PFSK-1 (cell line): ENCODE results near the gene FSTL4.

ENCODE experiments used
- FOXP2 ChIP-seq: optimal IDR thresholded peaks from 2 replicates; pipeline ENCODE3; 2011; ENCODE audit warnings: borderline replicate concordance, control low read depth, inconsistent platforms; ENCODE audit not compliant: insufficient read depth; ENCODE audit errors: extremely low read length, extremely low read depth
- POLR2AphosphoS5 ChIP-seq: IDR thresholded peaks from 2 replicates; pipeline ENCODE4 v1.6.1; 2012; ENCODE audit warnings: low read depth, mild to moderate bottlenecking, control low read depth, low read length, moderate library complexity
- REST ChIP-seq, 2 experiments: IDR thresholded peaks; 2 replicates each; pipeline versions ENCODE4 v1.6.1 to v1.8.0; 2011 to 2012; ENCODE audit warnings: low read depth in 2 of 2, low read length in 2 of 2, control low read depth in 1 of 2, inconsistent platforms in 1 of 2, mild to moderate bottlenecking in 1 of 2, moderate library complexity in 1 of 2; ENCODE audit not compliant: insufficient read depth in 1 of 2
- SIN3A ChIP-seq: IDR thresholded peaks from 2 replicates; pipeline ENCODE4 v1.6.1; 2012; ENCODE audit warnings: mild to moderate bottlenecking, low read length, moderate library complexity, borderline replicate concordance; ENCODE audit not compliant: insufficient read depth
- TAF1 ChIP-seq: IDR thresholded peaks from 2 replicates; pipeline ENCODE4 v1.6.1; 2012; ENCODE audit warnings: low read length, control low read depth, borderline replicate concordance; ENCODE audit not compliant: insufficient read depth

Gene FSTL4

GRCh38 chr5:133461796-133462516 lies 150.4 kb downstream of the FSTL4 start:
- TF ChIP-seq POLR2AphosphoS5 (no peak), FOXP2 (no peak), REST (IDR thresholded peaks at IDR 0.05; ENCODE audit: insufficient read depth in 1 of 2, low read depth in 2 of 2, low read length in 2 of 2) (no peak), TAF1 (no peak), SIN3A (no peak)

GRCh38 chr5:133460172-133460758 lies 152.1 kb downstream of the FSTL4 start:
- TF ChIP-seq POLR2AphosphoS5, result no peak

GRCh38 chr5:133459474-133460160 lies 152.7 kb downstream of the FSTL4 start:
- TF ChIP-seq FOXP2 (no peak), TAF1 (no peak), REST (IDR thresholded peaks at IDR 0.05; ENCODE audit: insufficient read depth in 1 of 2, low read depth in 2 of 2, low read length in 2 of 2) (no peak), POLR2AphosphoS5 (no peak), SIN3A (no peak)

GRCh38 chr5:133458435-133458834 lies 153.9 kb downstream of the FSTL4 start:
- TF ChIP-seq FOXP2, result no peak
- TF ChIP-seq POLR2AphosphoS5, result no peak
- TF ChIP-seq TAF1, result no peak
- TF ChIP-seq SIN3A, result no peak
- no peak for TF ChIP-seq REST (IDR thresholded peaks at IDR 0.05; ENCODE audit: insufficient read depth in 1 of 2, low read depth in 2 of 2, low read length in 2 of 2)

GRCh38 chr5:133457439-133458355 lies 154.6 kb downstream of the FSTL4 start:
- TF ChIP-seq FOXP2 (no peak), TAF1 (no peak), REST (IDR thresholded peaks at IDR 0.05; ENCODE audit: insufficient read depth in 1 of 2, low read depth in 2 of 2, low read length in 2 of 2) (no peak), POLR2AphosphoS5 (no peak), SIN3A (no peak)
